Brain microvascular endothelial cell (primary cell): ENCODE results near the gene NFXL1.
A peak's percentile ranks its signal among the peaks of the same experiment; 100 is the strongest.

Experiments used
- DNase-seq: peaks from one replicate; pipeline ENCODE4 v3.0.0-alpha.2; 2020
- H3K27ac ChIP-seq: fragments of 250-450 bp; sonication (Bioruptor Pico); 2 replicates; pipeline ENCODE4 v1.5.1; 2020; ENCODE audit warnings: mild to moderate bottlenecking, moderate library complexity
- H3K27me3 ChIP-seq: fragments of 250-450 bp; sonication (Bioruptor Pico); replicated peaks from 2 replicates; pipeline ENCODE4 v1.5.1; 2020; ENCODE audit warnings: mild to moderate bottlenecking
- H3K36me3 ChIP-seq: fragments of 250-450 bp; sonication (Bioruptor Pico); replicated peaks from 2 replicates; pipeline ENCODE4 v1.5.1; 2020; ENCODE audit warnings: mild to moderate bottlenecking
- H3K4me3 ChIP-seq: 2 replicates; pipeline ENCODE4 v1.5.1; 2011; ENCODE audit warnings: low read depth, mild to moderate bottlenecking, control low read depth, low read length, moderate library complexity
- CTCF ChIP-seq: IDR thresholded peaks from 2 replicates; pipeline ENCODE4 v1.5.1; 2011; ENCODE audit warnings: low read depth, mild to moderate bottlenecking, moderate library complexity, low read length, control low read depth, inconsistent platforms; ENCODE audit errors: missing control alignments
- in situ Hi-C: cut with HindIII; loops from 2 replicates; pipeline ENCODE4 v1.10.0; 2017; ENCODE audit warnings: low sequenced_read_pairs, low pct_ligation_motif_present

The NFXL1 gene

GRCh38 chr4:47914220-47914925, at the start of gene NFXL1:
NFXL1 (minus strand) TSS chr4:47914583; CDS start chr4:47914203, 380 bp downstream.
- Histone ChIP-seq H3K27ac (peak within 1 kb of the TSS; percentile 75), H3K4me3 (peak within 1 kb of the TSS; percentile 90), H3K36me3 (peaks cover 8% of the 10 kb centered on the region), H3K27me3 (no peaks in the 10 kb centered on the region)
- peak; percentile 97 for DNase-seq
- in situ Hi-C loops = no loop called here
- TF ChIP-seq CTCF = no peak

GRCh38 chr4:47954677-47955076, 40.3 kb upstream of the NFXL1 start:
- no peak overlapping the region for H3K4me3 ChIP-seq
- DNase-seq = no peak
- H3K36me3 ChIP-seq = no peaks in the 10 kb centered on the region
- no peak for TF ChIP-seq CTCF
- in situ Hi-C loops = no loop called here
- H3K27me3 ChIP-seq = no peaks in the 10 kb centered on the region
- no peak overlapping the region for H3K27ac ChIP-seq

- in situ Hi-C loops = no loop called here
- no peak for DNase-seq
- Histone ChIP-seq H3K4me3 (no peak overlapping the region), H3K36me3 (no peaks in the 10 kb centered on the region), H3K27ac (no peak overlapping the region), H3K27me3 (no peaks in the 10 kb centered on the region)
- TF ChIP-seq CTCF = no peak
Measured at GRCh38 chr4:47954245-47954644, 39.9 kb upstream of the NFXL1 start.

GRCh38 chr4:47945930-47946726, 31.7 kb upstream of the NFXL1 start:
- Histone ChIP-seq H3K36me3 (no peaks in the 10 kb centered on the region), H3K27ac (no peak overlapping the region), H3K27me3 (no peaks in the 10 kb centered on the region), H3K4me3 (no peak overlapping the region)
- TF ChIP-seq CTCF = peak; percentile 47
- DNase-seq = no peak
- in situ Hi-C loops = no loop called here

- no peaks in the 10 kb centered on the region for H3K36me3 ChIP-seq
- H3K27ac ChIP-seq = no peak overlapping the region
- DNase-seq = no peak
- H3K27me3 ChIP-seq = no peaks in the 10 kb centered on the region
- no peak for TF ChIP-seq CTCF
- no peak overlapping the region for H3K4me3 ChIP-seq
- in situ Hi-C loops = no loop called here
Measured at GRCh38 chr4:47942081-47942819, 27.9 kb upstream of the NFXL1 start.
